ENCODE measurements around the gene EFCAB5. TPM values are rescaled to one million over a fixed set of nuclear protein-coding genes. Genes with fewer than 3 reads are reported as not detected.
"Not testable (repeated sequence)": the region's sequence is repeated elsewhere in the genome, so short reads cannot be mapped to it uniquely, and the experiment has no call there.

EFCAB5 gene
- 0.52 TPM for total RNA-seq

- no peaks in the 10 kb centered on the region for H3K9me3 ChIP-seq (ENCODE audit: low read depth, low read length)
- H3K4me1 ChIP-seq (ENCODE audit: insufficient read depth, low read length) = no peaks in the 10 kb centered on the region
- H3K27me3 ChIP-seq (ENCODE audit: insufficient read depth, low read length) = no peaks in the 10 kb centered on the region
- no peak within 1 kb of the TSS for H3K4me3 ChIP-seq (ENCODE audit: low read length)
Observed at GRCh38 chr17:29941334-29941733, at the start of gene EFCAB5. TSS of gene EFCAB5 (plus strand) at chr17:29941634. CDS start at chr17:29941797, 163 bp downstream.

- peaks cover 7% of the 10 kb centered on the region for H3K4me1 ChIP-seq (ENCODE audit: insufficient read depth, low read length)
- no peaks in the 10 kb centered on the region for H3K27me3 ChIP-seq (ENCODE audit: insufficient read depth, low read length)
- H3K4me3 ChIP-seq (ENCODE audit: low read length) = no peak overlapping the region
- no peaks in the 10 kb centered on the region for H3K9me3 ChIP-seq (ENCODE audit: low read depth, low read length)
Observed at GRCh38 chr17:29892201-29892600, 49.2 kb upstream of the EFCAB5 start.

- H3K4me3 ChIP-seq (ENCODE audit: low read length); H3K9me3 ChIP-seq (ENCODE audit: low read depth, low read length); H3K27me3 ChIP-seq (ENCODE audit: insufficient read depth, low read length): not testable (repeated sequence)
- H3K4me1 ChIP-seq (ENCODE audit: insufficient read depth, low read length) = peaks cover 14% of the 10 kb centered on the region
Observed at GRCh38 chr17:29897136-29897535, 44.3 kb upstream of the EFCAB5 start.

GRCh38 chr17:29903471-29903870, 38.0 kb upstream of the EFCAB5 start:
- no peaks in the 10 kb centered on the region for H3K9me3 ChIP-seq (ENCODE audit: low read depth, low read length)
- no peak overlapping the region for H3K4me3 ChIP-seq (ENCODE audit: low read length)
- peaks cover 7% of the 10 kb centered on the region for H3K4me1 ChIP-seq (ENCODE audit: insufficient read depth, low read length)
- no peaks in the 10 kb centered on the region for H3K27me3 ChIP-seq (ENCODE audit: insufficient read depth, low read length)

GRCh38 chr17:29905086-29905878, 36.2 kb upstream of the EFCAB5 start:
- H3K9me3 ChIP-seq (ENCODE audit: low read depth, low read length) = no peaks in the 10 kb centered on the region
- H3K4me3 ChIP-seq (ENCODE audit: low read length) = no peak overlapping the region
- no peaks in the 10 kb centered on the region for H3K27me3 ChIP-seq (ENCODE audit: insufficient read depth, low read length)
- peaks cover 7% of the 10 kb centered on the region for H3K4me1 ChIP-seq (ENCODE audit: insufficient read depth, low read length)

- Histone ChIP-seq H3K9me3 (ENCODE audit: low read depth, low read length) (no peaks in the 10 kb centered on the region), H3K4me3 (ENCODE audit: low read length) (no peak overlapping the region), H3K4me1 (ENCODE audit: insufficient read depth, low read length) (peaks cover 7% of the 10 kb centered on the region), H3K27me3 (ENCODE audit: insufficient read depth, low read length) (no peaks in the 10 kb centered on the region)
Observed at GRCh38 chr17:29905879-29906167, 35.6 kb upstream of the EFCAB5 start.

- H3K9me3 ChIP-seq (ENCODE audit: low read depth, low read length) = no peaks in the 10 kb centered on the region
- no peaks in the 10 kb centered on the region for H3K27me3 ChIP-seq (ENCODE audit: insufficient read depth, low read length)
- H3K4me3 ChIP-seq (ENCODE audit: low read length) = no peak overlapping the region
- H3K4me1 ChIP-seq (ENCODE audit: insufficient read depth, low read length) = peaks cover under 1% of the 10 kb centered on the region
Observed at GRCh38 chr17:29906969-29907368, 34.5 kb upstream of the EFCAB5 start.

- Histone ChIP-seq H3K4me3 (ENCODE audit: low read length) (no peak overlapping the region), H3K27me3 (ENCODE audit: insufficient read depth, low read length) (no peaks in the 10 kb centered on the region), H3K9me3 (ENCODE audit: low read depth, low read length) (no peaks in the 10 kb centered on the region), H3K4me1 (ENCODE audit: insufficient read depth, low read length) (no peaks in the 10 kb centered on the region)
Observed at GRCh38 chr17:29909236-29910003, 32.0 kb upstream of the EFCAB5 start.

GRCh38 chr17:29911641-29912177, 29.7 kb upstream of the EFCAB5 start:
- no peaks in the 10 kb centered on the region for H3K27me3 ChIP-seq (ENCODE audit: insufficient read depth, low read length)
- no peaks in the 10 kb centered on the region for H3K4me1 ChIP-seq (ENCODE audit: insufficient read depth, low read length)
- H3K4me3 ChIP-seq (ENCODE audit: low read length) = no peak overlapping the region
- H3K9me3 ChIP-seq (ENCODE audit: low read depth, low read length) = no peaks in the 10 kb centered on the region

GRCh38 chr17:29914819-29915537, 26.5 kb upstream of the EFCAB5 start:
- Histone ChIP-seq H3K9me3 (ENCODE audit: low read depth, low read length) (no peaks in the 10 kb centered on the region), H3K4me1 (ENCODE audit: insufficient read depth, low read length) (peaks cover 3% of the 10 kb centered on the region), H3K27me3 (ENCODE audit: insufficient read depth, low read length) (no peaks in the 10 kb centered on the region), H3K4me3 (ENCODE audit: low read length) (no peak overlapping the region)

GRCh38 chr17:29918016-29918415, 23.4 kb upstream of the EFCAB5 start:
- H3K27me3 ChIP-seq (ENCODE audit: insufficient read depth, low read length) = no peaks in the 10 kb centered on the region

GRCh38 chr17:29918922-29919856, 22.2 kb upstream of the EFCAB5 start:
- Histone ChIP-seq H3K9me3 (ENCODE audit: low read depth, low read length) (no peaks in the 10 kb centered on the region), H3K4me3 (ENCODE audit: low read length) (no peak overlapping the region), H3K27me3 (ENCODE audit: insufficient read depth, low read length) (no peaks in the 10 kb centered on the region), H3K4me1 (ENCODE audit: insufficient read depth, low read length) (peaks cover 3% of the 10 kb centered on the region)

More at GRCh38 chr17:29918016-29918415, 23.4 kb upstream of the EFCAB5 start:
- Histone ChIP-seq H3K9me3 (ENCODE audit: low read depth, low read length) (no peaks in the 10 kb centered on the region), H3K4me1 (ENCODE audit: insufficient read depth, low read length) (peaks cover 3% of the 10 kb centered on the region), H3K4me3 (ENCODE audit: low read length) (no peak overlapping the region)

- Histone ChIP-seq H3K9me3 (ENCODE audit: low read depth, low read length) (no peaks in the 10 kb centered on the region), H3K4me1 (ENCODE audit: insufficient read depth, low read length) (peaks cover 12% of the 10 kb centered on the region), H3K4me3 (ENCODE audit: low read length) (no peak overlapping the region), H3K27me3 (ENCODE audit: insufficient read depth, low read length) (no peaks in the 10 kb centered on the region)
Observed at GRCh38 chr17:29924786-29925185, 16.6 kb upstream of the EFCAB5 start.

GRCh38 chr17:29927546-29927945, 13.9 kb upstream of the EFCAB5 start:
- peaks cover 27% of the 10 kb centered on the region for H3K4me1 ChIP-seq (ENCODE audit: insufficient read depth, low read length)
- no peaks in the 10 kb centered on the region for H3K27me3 ChIP-seq (ENCODE audit: insufficient read depth, low read length)
- H3K4me3 ChIP-seq (ENCODE audit: low read length) = no peak overlapping the region
- H3K9me3 ChIP-seq (ENCODE audit: low read depth, low read length) = no peaks in the 10 kb centered on the region
